K562 (cell line): ENCODE results near the gene PPP1R9A. TPM values are rescaled to one million over a fixed set of nuclear protein-coding genes. Genes with fewer than 3 reads are reported as not detected.
A peak's percentile ranks its signal among the peaks of the same experiment; 100 is the strongest.
"Not testable (repeated sequence)": the region's sequence is repeated elsewhere in the genome, so short reads cannot be mapped to it uniquely, and the experiment has no call there.

Source experiments
- ATAC-seq: fragments of 200-7000 bp; cut with Tn5 transposase; 3 replicates; pipeline ENCODE4 v1.9.1; 2020; ENCODE audit warnings: moderate library complexity
- BruUV-seq: library from RNA; stranded (reverse); fragments of 400-500 nt; replicated peaks from 2 replicates; lab custom pipeline; 2021; lab: Mats Ljungman, UMichigan
- CTCF ChIA-PET: fragments of 300-600 bp; formaldehyde crosslinking; extraction: SDS; loops from one replicate; lab custom pipeline; 2021; ENCODE audit warnings: low intra/inter-chr PET ratio; lab: Yijun Ruan, JAX
- POLR2A ChIA-PET: fragments of 300-600, 350-650 bp; sonication (Branson Sonifier 250); formaldehyde crosslinking; extraction: SDS; loops from one replicate; lab custom pipeline; 2021; ENCODE audit warnings: antibody characterized with exemption, inconsistent platforms; lab: Yijun Ruan, JAX
- DNase-seq, 4 experiments: peaks; one replicate each; pipeline versions ENCODE4 v3.0.0 to v3.0.0-alpha.2; 2011 to 2018; ENCODE audit warnings: low spot score in 3 of 4, mixed read lengths in 3 of 4; ENCODE audit errors: extremely low read depth in 1 of 4
- FAIRE-seq: peaks from 2 replicates; lab custom pipeline; 2011; peaks lifted over from hg19 to GRCh38; lab: Jason Lieb, UNC
- H2AFZ ChIP-seq: 2 replicates; pipeline ENCODE4 v1.6.0; 2011; ENCODE audit warnings: low read depth, low read length, control low read depth, inconsistent platforms
- H3K27ac ChIP-seq: fragments of 200-600 bp; 3 replicates; pipeline ENCODE4 v1.8.0; 2011; ENCODE audit warnings: low read depth, mild to moderate bottlenecking, control low read depth, inconsistent platforms, low read length, moderate library complexity, mixed read lengths; ENCODE audit errors: extremely low read depth
- H3K27me3 ChIP-seq, 2 experiments: fragments of 300-600 bp in 1 of 2; 2 replicates in 1 of 2; 3 replicates in 1 of 2; pipeline versions ENCODE4 v1.6.0 to v1.8.0; 2011; ENCODE audit warnings: inconsistent platforms in 2 of 2, low read length in 2 of 2, mild to moderate bottlenecking in 1 of 2, mixed read lengths in 1 of 2, moderate library complexity in 1 of 2; ENCODE audit not compliant: control insufficient read depth in 2 of 2, insufficient read depth in 2 of 2
- H3K36me3 ChIP-seq: fragments of 300-600 bp; 3 replicates; pipeline ENCODE4 v1.8.0; 2011; ENCODE audit warnings: mild to moderate bottlenecking, low read length, inconsistent platforms; ENCODE audit not compliant: control insufficient read depth, insufficient read depth
- H3K4me1 ChIP-seq, 2 experiments: fragments of 200-600 bp in 1 of 2; replicated peaks in 1 of 2; 2 replicates in 1 of 2; 3 replicates in 1 of 2; pipeline versions ENCODE4 v1.5.1 to v1.8.0; 2011; ENCODE audit warnings: inconsistent platforms in 2 of 2, low read length in 2 of 2, mild to moderate bottlenecking in 1 of 2, mixed read lengths in 1 of 2, moderate library complexity in 1 of 2; ENCODE audit not compliant: control insufficient read depth in 2 of 2, insufficient read depth in 2 of 2
- H3K4me2 ChIP-seq: 2 replicates; pipeline ENCODE4 v1.6.1; 2011; ENCODE audit warnings: low read length, control low read depth, inconsistent platforms, mixed read lengths; ENCODE audit not compliant: insufficient read depth
- H3K4me3 ChIP-seq: fragments of 200-600 bp; sonication (generic), shearing (Covaris generic); 2 replicates; pipeline ENCODE4 v1.5.1; 2016; ENCODE audit warnings: control low read depth, inconsistent platforms
- H3K79me2 ChIP-seq: fragments of 200-600 bp; 3 replicates; pipeline ENCODE4 v1.8.0; 2011; ENCODE audit warnings: low read length, inconsistent platforms; ENCODE audit not compliant: control insufficient read depth, insufficient read depth
- H3K9ac ChIP-seq, 2 experiments: 2 replicates each; pipeline versions ENCODE4 v1.6.0 to v1.6.1; 2011; ENCODE audit warnings: low read depth in 2 of 2, low read length in 2 of 2, control low read depth in 1 of 2, inconsistent platforms in 1 of 2, mild to moderate bottlenecking in 1 of 2, mixed read lengths in 1 of 2; ENCODE audit not compliant: insufficient read depth in 1 of 2
- H3K9me1 ChIP-seq: one replicate; pipeline ENCODE4 v1.6.0; 2011; ENCODE audit warnings: inconsistent platforms, mild to moderate bottlenecking, low read length, moderate library complexity; ENCODE audit not compliant: control insufficient read depth, insufficient read depth
- H3K9me3 ChIP-seq: replicated peaks from 2 replicates; pipeline ENCODE4 v1.5.1; 2011; ENCODE audit warnings: low read depth, low read length, inconsistent platforms; ENCODE audit not compliant: control insufficient read depth, insufficient read depth
- H4K20me1 ChIP-seq: replicated peaks from 2 replicates; pipeline ENCODE4 v1.6.1; 2011; ENCODE audit warnings: low read length, inconsistent platforms, mixed read lengths; ENCODE audit not compliant: control insufficient read depth, insufficient read depth
- HIVEP1 ChIP-seq: fragments of 250-450 bp; sonication (Bioruptor Pico); IDR thresholded peaks from 2 replicates; pipeline ENCODE4 v1.4.0; 2020; ENCODE audit warnings: mild to moderate bottlenecking
- RAD51 ChIP-seq: fragments of 450-650 bp; IDR thresholded peaks from 2 replicates; pipeline ENCODE4 v1.7.1; 2016; ENCODE audit warnings: low read depth, mild to moderate bottlenecking, borderline replicate concordance
- RBM17 ChIP-seq: fragments of 200-400 bp; formaldehyde crosslinking; IDR thresholded peaks from 2 replicates; pipeline ENCODE4 v1.6.1; 2017; ENCODE audit warnings: low read depth, mild to moderate bottlenecking, low read length, borderline replicate concordance
- TCF7L2 ChIP-seq: fragments of 150-350 bp; IDR thresholded peaks from 2 replicates; pipeline ENCODE4 v1.6.1; 2016; ENCODE audit warnings: low read depth, mild to moderate bottlenecking, low read length, moderate library complexity
- TSC22D4 ChIP-seq: fragments of 450-650 bp; IDR thresholded peaks from 2 replicates; pipeline ENCODE4 v1.6.1; 2016; ENCODE audit warnings: missing genetic modification characterization, missing biosample characterization, control low read depth
- ZNF124 ChIP-seq: sonication (generic); formaldehyde crosslinking; IDR thresholded peaks from 2 replicates; pipeline ENCODE4 v1.8.1; 2022; ENCODE audit warnings: missing genetic modification reagents
- ZNF146 ChIP-seq: IDR thresholded peaks from one replicate; pipeline ENCODE4 v1.6.1; 2018; ENCODE audit warnings: missing compliant biosample characterization; ENCODE audit not compliant: unreplicated experiment
- ZSCAN29 ChIP-seq: fragments of 450-650 bp; IDR thresholded peaks from 2 replicates; pipeline ENCODE4 v1.6.1; 2017
- WGBS: fragments of 100-300 bp; shearing (Covaris generic); methylation state at CpG from one replicate; pipeline ENCODE4 v1.1.6; 2016; ENCODE audit warnings: low coverage, mixed read lengths; ENCODE audit not compliant: insufficient coverage; ENCODE audit errors: missing lambda C conversion rate; 5-methylcytosine and 5-hydroxymethylcytosine counted together
- in situ Hi-C: fragments of 300-500 bp; cut with MboI; formaldehyde crosslinking; loops from 4 replicates; pipeline ENCODE4 v1.15.0; 2018; ENCODE audit warnings: inconsistent platforms, mixed read lengths
- intact Hi-C: fragments of 100-400 bp; cut with micrococcal nuclease; formaldehyde crosslinking; loops from 2 replicates; pipeline ENCODE4 v1.14.2; 2022
- polyA plus RNA-seq, 8 experiments: library from polyadenylated mRNA; depleted of rRNA in 4 of 8; stranded (reverse) in 5 of 8; unstranded in 3 of 8; fragments of >200 nt; fragmentation: Nextera tagmentation in 2 of 8; fragmentation: Illumina TruSeq in 1 of 8; extraction: Ambion mirVana in 2 of 8; extraction: Trizol in 1 of 8; gene quantifications; 2 replicates each; pipeline versions ENCODE4 v1.2.1 to v1.2.3, GENCODE V29; 2011 to 2014; ENCODE audit warnings: inconsistent platforms in 1 of 8, missing spikeins in 1 of 8
- total RNA-seq, 7 experiments: library from RNA; depleted of rRNA in 6 of 7; stranded (reverse); fragments of >200 nt in 6 of 7; fragmentation: Illumina TruSeq in 2 of 7; extraction: Trizol in 2 of 7; gene quantifications; 2 replicates each; pipeline versions ENCODE4 v1.2.1 to v1.2.3, GENCODE V29; 2011 to 2021; ENCODE audit warnings: low replicate concordance in 1 of 7
- TF ChIP-seq, protein P1 (sequence below): IDR thresholded peaks from 2 replicates; pipeline ENCODE4 v1.6.1; 2014; ENCODE audit warnings: antibody characterized with exemption
- TF ChIP-seq, protein P2 (sequence below): IDR thresholded peaks from 3 replicates; pipeline ENCODE4 v1.6.1; 2011; ENCODE audit warnings: borderline replicate concordance, mild to moderate bottlenecking; ENCODE audit not compliant: insufficient read length, insufficient read depth

Gene PPP1R9A
- total and polyA plus RNA-seq, 9 of the 15 experiments (the other 6 are each of a cell fraction or from before 2014, with no cell fraction given) = 0.24 TPM; not detected in 8

DNA sequence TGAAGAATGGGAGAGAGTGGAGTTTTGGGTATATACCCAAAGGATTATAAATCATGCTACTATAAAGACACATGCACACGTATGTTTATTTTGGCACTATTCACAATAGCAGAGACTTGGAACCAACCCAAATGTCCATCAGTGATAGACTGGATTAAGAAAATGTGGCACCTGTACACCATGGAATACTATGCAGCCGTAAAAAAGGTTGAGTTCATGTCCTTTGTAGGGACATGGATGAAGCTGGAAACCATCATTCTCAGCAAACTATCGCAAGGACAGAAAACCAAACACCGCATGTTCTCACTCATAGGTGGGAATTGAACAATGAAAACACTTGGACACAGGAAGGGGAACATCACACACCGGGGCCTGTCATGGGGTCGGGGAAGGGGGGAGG lies 101.4 kb downstream of the PPP1R9A start:
- FAIRE-seq, CTCF ChIA-PET, in situ Hi-C loops, H3K9ac ChIP-seq, H3K27me3 ChIP-seq, DNase-seq, ATAC-seq, H3K9me3 ChIP-seq, POLR2A ChIA-PET, BruUV-seq, H3K4me2 ChIP-seq, H3K79me2 ChIP-seq, H3K27ac ChIP-seq, H4K20me1 ChIP-seq, intact Hi-C loops, H3K4me1 ChIP-seq, H3K9me1 ChIP-seq, H2AFZ ChIP-seq, H3K4me3 ChIP-seq, H3K36me3 ChIP-seq: not testable (repeated sequence)
- WGBS = 4% methylated on average over 2 of the region's 6 CpGs
- peak; percentile 24 for TF ChIP-seq ZNF146 (CRISPR knock-in tag)

- ChIA-PET POLR2A (no interaction called here), CTCF (no interaction called here)
- DNase-seq (no peak), FAIRE-seq (no peak), ATAC-seq (no peak)
- H2AFZ ChIP-seq = no peak overlapping the region
- H3K9me3 ChIP-seq = no peaks in the 10 kb centered on the region; the same call in 1 of the 2 replicates
- H3K9me1 ChIP-seq = no peaks in the 10 kb centered on the region
- intact Hi-C loops (no loop called here), in situ Hi-C loops (no loop called here)
- no peak overlapping the region for H3K27ac ChIP-seq
- TF ChIP-seq HIVEP1 (CRISPR knock-in tag) = no peak
- no peak for TF ChIP-seq TCF7L2
- TF ChIP-seq, protein P1, sequence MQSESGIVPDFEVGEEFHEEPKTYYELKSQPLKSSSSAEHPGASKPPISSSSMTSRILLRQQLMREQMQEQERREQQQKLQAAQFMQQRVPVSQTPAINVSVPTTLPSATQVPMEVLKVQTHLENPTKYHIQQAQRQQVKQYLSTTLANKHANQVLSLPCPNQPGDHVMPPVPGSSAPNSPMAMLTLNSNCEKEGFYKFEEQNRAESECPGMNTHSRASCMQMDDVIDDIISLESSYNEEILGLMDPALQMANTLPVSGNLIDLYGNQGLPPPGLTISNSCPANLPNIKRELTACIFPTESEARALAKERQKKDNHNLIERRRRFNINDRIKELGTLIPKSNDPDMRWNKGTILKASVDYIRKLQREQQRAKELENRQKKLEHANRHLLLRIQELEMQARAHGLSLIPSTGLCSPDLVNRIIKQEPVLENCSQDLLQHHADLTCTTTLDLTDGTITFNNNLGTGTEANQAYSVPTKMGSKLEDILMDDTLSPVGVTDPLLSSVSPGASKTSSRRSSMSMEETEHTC = no peak
- TF ChIP-seq TSC22D4 (tag) = no peak
- no peak for TF ChIP-seq RAD51
- TF ChIP-seq ZNF124 (CRISPR knock-in tag) = no peak
- TF ChIP-seq RBM17 = no peak
- TF ChIP-seq ZSCAN29 = no peak
- TF ChIP-seq, protein P2, sequence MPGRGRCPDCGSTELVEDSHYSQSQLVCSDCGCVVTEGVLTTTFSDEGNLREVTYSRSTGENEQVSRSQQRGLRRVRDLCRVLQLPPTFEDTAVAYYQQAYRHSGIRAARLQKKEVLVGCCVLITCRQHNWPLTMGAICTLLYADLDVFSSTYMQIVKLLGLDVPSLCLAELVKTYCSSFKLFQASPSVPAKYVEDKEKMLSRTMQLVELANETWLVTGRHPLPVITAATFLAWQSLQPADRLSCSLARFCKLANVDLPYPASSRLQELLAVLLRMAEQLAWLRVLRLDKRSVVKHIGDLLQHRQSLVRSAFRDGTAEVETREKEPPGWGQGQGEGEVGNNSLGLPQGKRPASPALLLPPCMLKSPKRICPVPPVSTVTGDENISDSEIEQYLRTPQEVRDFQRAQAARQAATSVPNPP = no peak
- BruUV-seq = no TSS peak
- 0% methylated on average over 1 of the region's 1 CpG for WGBS
- no peaks in the 10 kb centered on the region for H3K27me3 ChIP-seq
- no peak overlapping the region for H3K4me2 ChIP-seq
- no peak overlapping the region for H3K9ac ChIP-seq
- no peaks in the 10 kb centered on the region for H3K36me3 ChIP-seq
- H3K4me1 ChIP-seq = no peaks in the 10 kb centered on the region
- H3K4me3 ChIP-seq = no peak overlapping the region
- no peaks in the 10 kb centered on the region for H4K20me1 ChIP-seq
- no peaks in the 10 kb centered on the region for H3K79me2 ChIP-seq
Measured at GRCh38 chr7:95011146-95011928, 103.9 kb downstream of the PPP1R9A start.
